Measurements from ENCODE around the gene DMD.

The DMD gene

GRCh38 chrX:31704938-31705337 lies 1506.4 kb downstream of the DMD start:
- DNase-seq (ENCODE audit: low spot score): no peak

GRCh38 chrX:31702222-31702621 lies 1509.1 kb downstream of the DMD start:
- DNase-seq (ENCODE audit: low spot score): no peak

DNA sequence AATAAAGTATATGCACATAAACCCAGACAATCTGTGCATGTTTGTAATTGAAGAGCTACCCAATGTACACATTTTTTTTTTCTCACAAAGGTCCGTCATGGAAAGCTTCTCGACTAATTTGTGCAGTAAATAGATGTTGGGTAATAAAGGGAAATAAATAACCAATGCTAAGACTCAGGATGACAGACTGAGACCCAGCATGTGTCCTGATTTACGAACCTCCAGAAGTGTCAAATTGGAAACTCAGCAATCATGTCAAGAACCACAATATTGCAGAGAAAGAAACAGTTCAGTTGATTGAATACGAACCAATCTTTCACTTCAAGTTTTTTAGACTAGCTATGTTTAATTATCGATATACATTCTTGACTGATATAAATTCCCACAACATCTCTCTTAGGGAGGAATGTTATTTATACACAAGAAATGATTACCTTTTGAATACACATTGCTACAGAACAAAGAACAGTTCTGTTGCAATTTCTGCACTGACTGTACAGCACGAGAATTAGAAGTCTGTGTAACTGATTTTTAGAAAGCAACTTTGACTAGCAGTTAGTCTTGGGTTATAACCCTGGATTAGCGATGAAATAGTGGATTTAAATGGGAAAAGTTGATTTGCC lies 1513.9 kb downstream of the DMD start:
- DNase-seq (ENCODE audit: low spot score): no peak

DNA sequence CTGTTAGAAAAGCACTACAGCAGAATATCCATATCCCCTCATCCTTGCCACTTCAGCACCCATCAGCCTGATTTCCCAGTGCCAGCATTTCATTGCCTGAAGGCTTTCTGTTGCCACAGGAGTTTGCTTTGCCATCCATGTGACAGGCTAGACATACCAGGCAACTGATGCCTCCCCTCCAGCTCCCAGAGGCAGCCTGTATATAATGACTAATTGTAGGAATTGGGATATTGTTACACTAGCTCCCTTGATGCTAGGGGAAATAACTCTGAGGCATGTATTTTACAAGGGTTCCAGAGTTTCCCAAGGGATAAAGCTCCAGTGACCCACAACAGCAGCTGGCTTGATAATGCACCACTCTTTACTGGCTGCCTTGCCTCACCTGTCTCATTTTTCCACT lies 1531.5 kb downstream of the DMD start:
- no peak for DNase-seq (ENCODE audit: low spot score)

DNA sequence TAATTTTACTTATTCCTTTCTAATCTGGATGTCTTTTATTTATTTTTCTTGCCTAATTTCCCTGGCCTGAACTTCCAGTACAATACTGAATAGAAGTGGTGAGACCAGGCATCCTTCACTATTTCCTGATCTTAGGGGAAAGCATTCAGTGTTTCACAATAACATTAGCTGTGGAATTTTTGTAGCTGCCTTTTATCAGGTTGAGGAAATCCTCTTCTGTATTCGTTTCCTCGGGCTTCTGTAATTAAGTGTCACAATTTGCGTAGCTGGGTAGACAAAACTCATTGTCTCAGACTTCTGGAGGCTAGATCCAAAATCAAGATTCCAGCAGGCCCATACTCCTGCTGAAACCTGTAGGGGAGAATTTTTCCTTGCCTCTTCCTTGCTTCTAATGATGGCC lies 1541.1 kb downstream of the DMD start:
- no peak for DNase-seq (ENCODE audit: low spot score)

GRCh38 chrX:31665454-31665853 lies 1545.9 kb downstream of the DMD start:
- no peak for DNase-seq (ENCODE audit: low spot score)

DNA sequence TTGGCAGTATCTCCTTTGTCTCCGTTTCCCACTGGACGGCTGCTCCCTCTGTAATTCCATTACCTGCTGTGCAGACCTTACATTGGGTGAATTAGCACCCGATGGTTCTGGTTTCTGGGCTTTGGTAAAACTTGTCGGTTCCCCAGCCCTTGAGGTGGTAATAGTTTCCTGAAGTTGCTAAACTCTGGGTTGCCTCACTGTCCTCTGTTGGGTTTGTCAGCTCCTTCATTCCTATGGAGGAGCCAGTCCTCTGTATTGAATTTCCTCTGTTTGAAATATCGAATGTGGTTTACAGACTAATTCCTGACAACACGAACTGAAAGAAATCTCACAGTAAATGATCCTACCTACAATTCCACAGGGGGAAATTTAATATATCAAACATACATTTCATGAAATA lies 1548.2 kb downstream of the DMD start:
- no peak for DNase-seq (ENCODE audit: low spot score)

- DNase-seq (ENCODE audit: low spot score): no peak
Measured at GRCh38 chrX:31661280-31661810, 1550.0 kb downstream of the DMD start.

DNA sequence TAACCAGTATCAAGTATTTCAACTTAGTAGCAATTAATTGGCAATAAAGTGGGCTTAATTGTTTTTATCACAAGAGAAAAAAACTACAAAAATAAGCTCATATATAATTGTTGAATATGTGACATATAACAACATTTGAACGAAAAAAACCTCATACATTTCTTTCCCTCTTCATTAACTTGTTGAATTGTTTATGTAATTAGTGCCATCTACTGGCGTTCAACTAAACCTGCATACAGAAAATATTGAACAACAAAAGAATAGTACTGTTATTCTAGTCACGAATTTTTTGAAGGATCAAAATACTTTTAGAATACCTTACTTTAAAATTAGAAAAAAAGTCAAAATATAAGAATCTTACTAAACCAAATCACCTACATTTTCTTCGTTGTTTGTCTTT lies 1553.0 kb downstream of the DMD start:
- DNase-seq (ENCODE audit: low spot score): no peak

DNA sequence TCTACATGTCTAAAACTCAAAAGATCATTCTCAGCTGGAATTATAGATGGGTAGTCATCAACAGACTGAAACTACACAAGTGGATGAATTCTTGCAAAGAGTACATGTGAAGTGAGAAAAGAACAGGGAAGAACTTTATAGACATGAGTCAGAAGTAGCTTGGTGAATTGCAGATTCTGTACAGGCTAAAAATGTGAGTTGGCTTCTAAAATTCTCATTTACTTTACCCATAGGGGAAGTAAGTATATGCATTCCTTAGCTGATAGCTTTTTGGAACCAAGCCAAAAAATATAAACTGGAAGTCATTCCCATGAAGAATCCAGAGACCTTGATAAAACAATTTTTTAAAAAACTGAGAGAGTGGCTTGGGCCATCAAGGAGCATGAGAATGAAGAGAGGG lies 1555.3 kb downstream of the DMD start:
- DNase-seq (ENCODE audit: low spot score): no peak

DNA sequence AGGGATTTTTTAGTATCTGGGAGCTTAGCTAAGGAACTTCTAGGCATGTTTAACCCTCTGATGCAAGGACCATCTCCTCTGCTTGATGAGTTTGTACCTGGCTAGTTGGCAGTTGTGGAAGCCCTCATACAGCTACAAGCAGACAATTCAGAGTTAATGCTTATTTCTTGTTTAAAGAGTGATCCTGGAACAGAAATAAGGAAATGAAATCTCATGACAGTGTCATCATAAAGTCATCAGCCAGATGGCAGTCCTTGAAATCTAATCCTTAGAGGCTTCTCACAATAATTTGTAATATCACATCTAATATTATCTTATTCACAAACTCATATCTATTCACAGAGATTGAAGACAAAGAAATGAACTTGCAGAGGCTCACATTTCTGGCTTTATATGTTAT lies 1557.9 kb downstream of the DMD start:
- no peak for DNase-seq (ENCODE audit: low spot score)

DNA sequence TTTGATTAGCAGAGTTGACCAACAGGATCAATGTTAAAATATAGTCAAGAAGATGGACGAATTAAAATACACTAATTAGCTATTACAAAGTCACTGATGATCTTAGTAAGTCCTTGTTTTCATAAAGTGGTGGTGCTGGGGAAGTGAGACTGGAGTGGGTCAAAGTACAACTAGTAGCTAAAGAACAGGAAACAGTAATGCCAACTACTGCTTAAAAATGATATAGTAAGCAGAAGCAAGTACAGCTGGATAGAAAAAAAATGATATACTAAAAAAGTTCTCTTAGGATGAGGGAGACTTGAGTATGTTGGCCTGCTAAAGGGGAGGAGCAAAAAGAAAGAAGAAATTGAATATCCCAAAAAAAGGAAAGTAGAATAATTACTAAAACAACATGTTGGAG lies 1558.7 kb downstream of the DMD start:
- no peak for DNase-seq (ENCODE audit: low spot score)

DNA sequence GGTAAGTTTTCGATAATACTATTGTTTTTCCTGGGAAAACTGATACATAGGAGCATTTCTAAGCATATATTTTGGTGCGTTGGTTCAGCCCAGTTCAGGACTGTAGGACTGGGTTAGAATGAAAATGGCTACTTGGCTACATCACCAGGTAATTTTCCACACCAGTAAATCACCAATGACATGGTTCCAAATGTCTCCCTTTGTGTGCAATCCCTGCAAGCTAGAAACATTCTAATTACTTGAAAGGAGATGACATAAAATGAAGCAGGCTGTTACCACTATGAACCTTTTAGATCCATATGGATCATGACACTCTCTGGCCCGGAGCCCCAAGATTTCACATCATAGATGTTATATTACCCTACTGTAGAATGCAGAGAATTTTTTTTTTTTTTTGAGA lies 1562.1 kb downstream of the DMD start:
- DNase-seq (ENCODE audit: low spot score): no peak

DNA sequence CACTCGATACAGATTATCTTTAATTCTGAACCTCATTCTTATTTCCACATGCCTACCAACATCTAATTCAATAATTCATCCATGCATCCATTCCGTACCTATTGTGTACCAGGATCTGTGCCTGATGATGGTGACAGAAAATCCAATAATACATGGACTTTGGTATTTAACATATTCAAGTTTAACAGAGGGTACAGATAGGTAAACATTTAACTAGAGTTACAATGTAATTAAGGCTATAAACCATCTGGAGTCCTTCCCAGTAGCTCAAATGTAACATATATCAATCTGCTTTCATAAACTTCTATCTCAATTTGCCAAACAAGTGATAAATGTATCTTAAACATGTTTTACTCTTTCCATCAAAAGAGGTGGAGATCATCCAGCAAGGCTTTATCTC lies 1578.0 kb downstream of the DMD start:
- no peak for DNase-seq (ENCODE audit: low spot score)

DNA sequence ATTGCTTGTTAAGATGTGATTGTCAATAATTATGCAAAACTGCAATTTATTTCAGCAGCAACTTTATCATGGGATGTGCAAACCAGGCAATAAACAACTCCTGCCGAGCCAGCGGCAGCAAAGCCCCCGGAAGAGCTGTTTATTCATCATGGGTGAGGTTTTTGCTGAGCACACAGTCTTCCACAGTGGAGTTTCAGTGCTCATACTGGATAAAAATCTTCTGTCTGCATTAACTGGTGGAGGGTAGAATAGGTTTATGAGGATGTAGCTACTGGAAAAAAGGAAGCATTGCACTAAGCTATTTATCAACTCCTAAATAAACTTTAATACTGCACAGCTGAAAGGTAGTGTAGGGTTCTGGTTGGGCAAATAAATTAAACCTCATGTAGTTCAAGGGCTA lies 1582.2 kb downstream of the DMD start:
- no peak for DNase-seq (ENCODE audit: low spot score)

DNA sequence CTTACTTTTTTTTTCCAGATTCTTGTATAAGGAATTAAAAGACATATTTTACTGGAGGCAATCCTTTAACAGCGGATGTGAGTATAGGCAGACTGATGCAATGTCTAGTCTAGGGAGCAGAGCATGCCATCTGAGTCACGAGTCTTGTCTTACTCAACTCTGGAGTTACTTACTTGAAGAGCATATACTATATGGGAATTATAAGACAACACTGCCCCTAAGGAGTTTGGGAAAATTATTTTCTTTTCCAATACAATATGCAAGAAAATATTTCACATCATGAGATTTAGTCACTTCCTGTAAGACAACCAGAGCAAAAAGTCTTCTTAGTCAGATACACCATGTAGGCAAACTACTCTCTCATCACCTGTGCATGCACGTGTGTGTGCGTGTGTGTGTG lies 1602.2 kb downstream of the DMD start:
- no peak for DNase-seq (ENCODE audit: low spot score)

- no peak for DNase-seq (ENCODE audit: low spot score)
Measured at GRCh38 chrX:31608638-31609037, 1602.7 kb downstream of the DMD start.

DNA sequence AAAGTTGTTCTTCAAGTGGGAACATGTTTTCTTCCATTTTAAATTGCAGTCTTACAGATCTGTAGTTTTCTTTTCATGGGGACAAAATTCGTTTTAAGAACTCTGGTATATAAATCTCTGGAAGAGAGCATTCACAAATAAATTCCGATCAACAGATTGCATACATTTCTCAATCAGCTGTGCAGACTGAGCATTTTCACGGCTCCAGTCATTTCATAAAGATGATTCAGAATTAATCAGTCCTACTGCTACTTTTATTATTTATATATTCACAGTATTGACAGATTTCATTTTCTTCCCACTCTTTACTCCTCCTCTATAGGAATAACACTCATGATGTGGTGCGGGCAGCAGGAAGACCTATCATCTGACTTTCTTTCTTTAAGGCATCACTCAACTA lies 1604.6 kb downstream of the DMD start:
- DNase-seq (ENCODE audit: low spot score): no peak

- DNase-seq (ENCODE audit: low spot score): no peak
Measured at GRCh38 chrX:31604629-31605221, 1606.6 kb downstream of the DMD start.

GRCh38 chrX:31603411-31604120 lies 1607.8 kb downstream of the DMD start:
- no peak for DNase-seq (ENCODE audit: low spot score)

GRCh38 chrX:31600823-31601222 lies 1610.5 kb downstream of the DMD start:
- DNase-seq (ENCODE audit: low spot score): no peak

GRCh38 chrX:31593353-31593752 lies 1618.0 kb downstream of the DMD start:
- DNase-seq (ENCODE audit: low spot score): no peak

GRCh38 chrX:31591355-31591754 lies 1620.0 kb downstream of the DMD start:
- DNase-seq (ENCODE audit: low spot score): no peak
